ENCODE data around the gene PCK1.

PCK1 gene

GRCh38 chr20:57548177-57549058, 12.5 kb upstream of the PCK1 start:
- in situ Hi-C loops (cut with MboI; ENCODE audit: low sequenced_read_pairs, unreplicated experiment), result no loop called here
- no peak for TF ChIP-seq CTCF (IDR thresholded peaks at IDR 0.05; ENCODE audit: borderline replicate concordance, control extremely low read depth, extremely low read depth, insufficient read depth, missing control alignments)
- DNase-seq (ENCODE audit: low spot score), result no peak

GRCh38 chr20:57552471-57552870, 8.4 kb upstream of the PCK1 start:
- no peak for TF ChIP-seq CTCF (IDR thresholded peaks at IDR 0.05; ENCODE audit: borderline replicate concordance, control extremely low read depth, extremely low read depth, insufficient read depth, missing control alignments)
- DNase-seq (ENCODE audit: low spot score), result no peak
- in situ Hi-C loops (cut with MboI; ENCODE audit: low sequenced_read_pairs, unreplicated experiment), result no loop called here

- DNase-seq (ENCODE audit: low spot score), result no peak
- in situ Hi-C loops (cut with MboI; ENCODE audit: low sequenced_read_pairs, unreplicated experiment), result no loop called here
- no peak for TF ChIP-seq CTCF (IDR thresholded peaks at IDR 0.05; ENCODE audit: borderline replicate concordance, control extremely low read depth, extremely low read depth, insufficient read depth, missing control alignments)
These were observed 7.4 kb upstream of the PCK1 start for GRCh38 chr20:57553376-57554018.

GRCh38 chr20:57555457-57556184, 5.3 kb upstream of the PCK1 start:
- in situ Hi-C loops (cut with MboI; ENCODE audit: low sequenced_read_pairs, unreplicated experiment), result no loop called here
- no peak for DNase-seq (ENCODE audit: low spot score)
- no peak for TF ChIP-seq CTCF (IDR thresholded peaks at IDR 0.05; ENCODE audit: borderline replicate concordance, control extremely low read depth, extremely low read depth, insufficient read depth, missing control alignments)

- no peak for TF ChIP-seq CTCF (IDR thresholded peaks at IDR 0.05; ENCODE audit: borderline replicate concordance, control extremely low read depth, extremely low read depth, insufficient read depth, missing control alignments)
- in situ Hi-C loops (cut with MboI; ENCODE audit: low sequenced_read_pairs, unreplicated experiment), result no loop called here
- no peak for DNase-seq (ENCODE audit: low spot score)
These were observed 4.0 kb upstream of the PCK1 start for GRCh38 chr20:57556980-57557274.

- no peak for TF ChIP-seq CTCF (IDR thresholded peaks at IDR 0.05; ENCODE audit: borderline replicate concordance, control extremely low read depth, extremely low read depth, insufficient read depth, missing control alignments)
- DNase-seq (ENCODE audit: low spot score), result no peak
- in situ Hi-C loops (cut with MboI; ENCODE audit: low sequenced_read_pairs, unreplicated experiment), result no loop called here
These were observed 2.8 kb upstream of the PCK1 start for GRCh38 chr20:57557926-57558613.
